NB4 (cell line): ENCODE results near the gene TRIP13.

Experiments used
- DNase-seq: peaks from one replicate; pipeline ENCODE4 v3.0.0; 2010; ENCODE audit warnings: low read depth
- H3K4me3 ChIP-seq: one replicate; pipeline ENCODE4 v1.5.1; 2011; ENCODE audit warnings: mild to moderate bottlenecking, low read depth, low read length, moderate library complexity
- MYC ChIP-seq: IDR thresholded peaks from 2 replicates; pipeline ENCODE4 v1.6.1; 2011; ENCODE audit warnings: low read depth, low read length
- POLR2A ChIP-seq: IDR thresholded peaks from 2 replicates; pipeline ENCODE4 v1.6.1; 2011; ENCODE audit warnings: mild to moderate bottlenecking; ENCODE audit not compliant: insufficient read length; ENCODE audit errors: extremely low read depth
- TF ChIP-seq, protein P1 (sequence below): IDR thresholded peaks from 2 replicates; pipeline ENCODE4 v1.6.1; 2011; ENCODE audit warnings: low read depth, low read length
- TF ChIP-seq, protein P2 (sequence below): IDR thresholded peaks from one replicate; pipeline ENCODE4 v1.5.1; 2012; ENCODE audit warnings: low read depth, low read length

Gene TRIP13

DNA sequence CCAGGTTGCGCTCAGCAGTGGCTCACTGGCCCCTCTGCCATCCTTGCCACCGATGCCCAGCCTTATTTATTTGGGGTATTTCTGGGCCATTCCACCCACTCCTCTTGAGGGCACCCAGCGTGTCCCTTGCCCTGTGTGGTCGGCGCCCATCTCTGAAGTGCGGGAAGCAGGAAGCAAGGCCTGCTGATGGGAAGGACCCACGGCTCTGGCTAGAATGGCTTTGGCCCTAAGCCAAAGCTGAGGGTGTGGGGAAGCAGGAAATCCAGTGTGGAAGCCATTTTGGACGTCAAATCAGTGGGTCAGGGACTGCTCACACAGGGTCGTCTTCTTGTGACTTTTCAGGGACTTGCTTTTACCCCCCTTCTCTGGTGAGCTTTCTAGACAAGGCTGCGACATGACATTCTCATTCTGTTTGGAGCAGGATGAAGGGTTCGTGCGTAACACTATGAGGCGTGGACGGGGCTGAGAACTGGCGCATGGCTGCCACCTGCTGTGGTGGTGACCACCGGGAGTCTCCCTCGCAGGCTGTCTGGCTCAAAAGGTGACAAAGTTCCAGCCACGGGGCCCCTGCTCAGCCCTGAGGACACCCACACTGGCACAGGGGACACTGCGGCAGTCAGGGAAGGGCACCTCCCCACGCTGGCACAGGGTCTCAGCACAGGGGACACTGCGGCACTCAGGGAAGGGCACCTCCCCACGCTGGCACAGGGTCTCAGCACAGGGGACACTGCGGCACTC, 65.2 kb downstream of the TRIP13 start:
- no peak overlapping the region for H3K4me3 ChIP-seq
- no peak for DNase-seq
- TF ChIP-seq POLR2A (no peak), MYC (no peak)
- TF ChIP-seq, protein P1, sequence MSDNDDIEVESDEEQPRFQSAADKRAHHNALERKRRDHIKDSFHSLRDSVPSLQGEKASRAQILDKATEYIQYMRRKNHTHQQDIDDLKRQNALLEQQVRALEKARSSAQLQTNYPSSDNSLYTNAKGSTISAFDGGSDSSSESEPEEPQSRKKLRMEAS = no peak
- TF ChIP-seq, protein P2, sequence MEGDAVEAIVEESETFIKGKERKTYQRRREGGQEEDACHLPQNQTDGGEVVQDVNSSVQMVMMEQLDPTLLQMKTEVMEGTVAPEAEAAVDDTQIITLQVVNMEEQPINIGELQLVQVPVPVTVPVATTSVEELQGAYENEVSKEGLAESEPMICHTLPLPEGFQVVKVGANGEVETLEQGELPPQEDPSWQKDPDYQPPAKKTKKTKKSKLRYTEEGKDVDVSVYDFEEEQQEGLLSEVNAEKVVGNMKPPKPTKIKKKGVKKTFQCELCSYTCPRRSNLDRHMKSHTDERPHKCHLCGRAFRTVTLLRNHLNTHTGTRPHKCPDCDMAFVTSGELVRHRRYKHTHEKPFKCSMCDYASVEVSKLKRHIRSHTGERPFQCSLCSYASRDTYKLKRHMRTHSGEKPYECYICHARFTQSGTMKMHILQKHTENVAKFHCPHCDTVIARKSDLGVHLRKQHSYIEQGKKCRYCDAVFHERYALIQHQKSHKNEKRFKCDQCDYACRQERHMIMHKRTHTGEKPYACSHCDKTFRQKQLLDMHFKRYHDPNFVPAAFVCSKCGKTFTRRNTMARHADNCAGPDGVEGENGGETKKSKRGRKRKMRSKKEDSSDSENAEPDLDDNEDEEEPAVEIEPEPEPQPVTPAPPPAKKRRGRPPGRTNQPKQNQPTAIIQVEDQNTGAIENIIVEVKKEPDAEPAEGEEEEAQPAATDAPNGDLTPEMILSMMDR = no peak

DNA sequence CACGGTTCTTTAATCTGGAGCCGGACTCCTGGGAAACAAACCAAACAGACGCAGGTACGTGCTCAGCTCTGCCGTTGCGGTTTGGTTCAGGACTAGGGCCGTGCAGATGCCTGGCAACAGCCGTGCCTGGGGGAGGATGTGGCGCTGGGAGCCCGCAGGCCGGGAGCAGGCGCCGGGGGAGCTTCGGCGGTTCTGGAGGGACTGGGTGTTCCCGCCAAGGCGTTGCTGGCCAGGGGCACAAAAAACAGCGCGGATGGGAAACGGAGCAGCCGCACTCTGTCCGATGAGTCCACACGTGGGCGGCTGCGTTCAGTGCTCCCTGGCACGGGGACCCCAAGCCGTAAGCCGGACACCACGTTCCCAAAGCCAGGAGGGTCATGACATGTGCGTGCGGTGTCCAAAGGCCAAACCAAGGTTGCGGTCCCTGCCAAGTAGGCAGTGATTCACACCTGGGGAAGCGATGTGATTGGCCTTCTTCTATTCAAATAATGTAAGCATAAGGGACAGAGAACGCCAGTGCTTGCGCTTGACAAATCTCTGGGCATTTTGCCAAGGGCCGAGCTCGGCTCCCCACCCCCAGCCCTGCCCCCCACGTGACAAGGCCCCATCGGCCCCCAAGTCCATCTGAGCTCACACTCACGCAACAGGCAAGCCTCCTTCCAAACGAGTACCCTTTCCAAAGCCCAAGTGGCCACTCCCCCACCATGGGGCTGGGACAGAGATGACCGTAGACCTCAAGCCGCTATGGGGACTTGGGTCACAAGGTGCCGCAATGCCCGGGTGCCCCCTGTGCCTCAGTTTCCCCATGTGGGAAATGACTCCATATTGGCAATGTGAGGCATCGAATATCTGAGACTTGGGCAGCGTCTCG, 66.3 kb downstream of the TRIP13 start:
- no peak overlapping the region for H3K4me3 ChIP-seq
- no peak for DNase-seq
- TF ChIP-seq, protein P1 = no peak
- TF ChIP-seq MYC (no peak), POLR2A (no peak)
- TF ChIP-seq, protein P2 = no peak

DNA sequence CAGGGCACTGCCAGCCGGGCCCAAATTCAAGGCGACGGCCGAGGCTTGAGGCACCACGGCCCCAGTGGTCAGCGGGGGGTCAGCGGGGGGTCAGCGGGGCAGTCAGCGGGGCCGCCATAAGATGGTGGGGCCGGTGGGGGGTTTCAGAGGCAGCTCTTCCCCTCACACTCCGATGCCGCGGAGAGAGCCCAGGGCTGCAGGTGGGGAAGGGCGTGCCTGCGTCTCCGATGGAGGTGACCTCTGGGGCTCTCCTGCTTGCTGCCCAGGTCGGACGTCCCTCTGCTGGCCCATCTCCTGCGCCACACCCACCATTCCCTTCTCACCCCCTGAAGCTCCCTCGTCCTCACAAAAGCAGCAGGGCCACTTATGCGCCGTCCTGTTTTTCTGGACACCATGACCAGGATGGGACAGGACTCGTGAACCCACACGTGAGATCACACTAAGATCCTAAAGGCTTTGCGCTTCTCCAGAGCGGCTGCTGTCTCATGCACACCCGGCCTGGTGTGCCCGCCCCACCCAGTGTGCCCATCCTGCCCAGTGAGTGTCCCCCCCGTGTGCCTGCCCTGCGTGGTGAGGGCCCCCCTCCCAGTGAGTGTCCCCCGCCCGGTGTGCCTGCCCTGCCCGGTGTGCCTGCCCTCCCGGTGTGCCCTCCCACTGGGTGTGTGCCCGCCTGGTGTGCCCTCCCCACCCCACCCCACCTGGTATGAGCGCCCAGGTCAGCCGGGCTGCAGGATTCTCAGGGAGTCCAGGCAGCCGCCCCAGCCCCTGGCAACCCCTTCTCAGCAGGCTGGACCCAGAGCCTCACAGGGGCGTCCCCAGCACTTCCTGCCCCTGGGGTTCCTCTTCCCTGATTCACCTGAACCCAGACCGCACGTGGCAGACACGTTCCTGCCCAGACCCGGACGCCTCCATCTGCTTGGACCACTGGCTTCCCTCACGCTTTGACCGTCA, 67.2 kb downstream of the TRIP13 start:
- no peak overlapping the region for H3K4me3 ChIP-seq
- TF ChIP-seq POLR2A (no peak), MYC (no peak)
- TF ChIP-seq, protein P2 = no peak
- TF ChIP-seq, protein P1 = no peak
- no peak for DNase-seq

DNA sequence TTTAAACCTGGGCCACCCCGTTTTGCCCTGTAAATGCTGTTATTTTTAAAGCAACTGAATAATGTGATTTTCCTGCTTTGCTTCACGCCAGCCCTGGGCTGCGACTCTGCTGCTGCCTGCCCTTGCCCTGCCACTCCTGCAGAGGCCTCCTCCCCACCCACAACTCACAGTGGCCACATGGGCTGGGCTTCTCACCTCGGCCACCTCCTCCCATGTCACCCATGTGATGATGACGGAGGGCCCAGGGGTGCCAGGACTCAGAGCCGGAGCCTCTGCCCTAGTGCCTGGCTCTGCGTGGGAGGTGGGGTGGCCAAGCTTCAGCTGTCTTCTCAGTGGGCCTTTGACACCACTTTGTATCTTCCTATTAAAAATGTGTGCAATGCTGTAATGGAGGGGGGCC, 67.9 kb downstream of the TRIP13 start:
- DNase-seq = peak; percentile 46
- TF ChIP-seq, protein P2 = no peak
- TF ChIP-seq, protein P1 = peak; percentile 52
- no peak overlapping the region for H3K4me3 ChIP-seq

DNA sequence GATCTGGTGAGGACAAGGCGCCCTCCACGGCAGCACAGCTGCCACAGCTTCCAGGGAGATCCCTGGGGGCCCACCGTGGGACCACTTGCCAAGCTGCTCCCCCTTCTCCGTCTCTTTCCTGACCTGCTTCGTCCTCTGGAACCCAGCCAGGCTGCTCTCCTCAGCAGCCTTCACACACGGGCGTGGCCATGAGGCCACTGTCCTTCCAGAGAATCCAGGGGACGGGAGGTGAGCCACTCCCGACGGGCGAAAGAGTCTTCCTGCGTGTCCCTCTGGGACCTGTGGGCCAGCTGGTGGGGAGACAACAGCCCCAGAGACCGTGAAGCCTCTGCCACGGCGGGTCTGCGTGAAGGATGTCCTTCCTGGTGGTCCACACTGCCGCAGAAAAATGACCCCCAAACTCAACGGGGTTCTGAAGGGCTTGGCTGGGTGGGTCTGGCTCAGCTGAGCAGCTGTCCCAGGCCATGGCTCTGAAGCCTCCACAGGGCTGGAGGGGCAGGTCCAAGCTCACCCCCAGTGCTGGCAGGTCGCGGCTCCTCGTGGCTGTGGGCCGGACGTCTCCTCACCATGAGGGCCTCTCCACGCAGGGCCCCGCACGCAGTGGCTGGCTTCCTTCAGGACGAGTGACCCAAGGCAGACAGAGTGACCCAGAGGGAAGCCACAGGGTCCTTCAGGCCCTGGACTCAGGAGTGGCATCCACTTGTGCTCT, 68.5 kb downstream of the TRIP13 start:
- TF ChIP-seq POLR2A = no peak
- TF ChIP-seq MYC = peak; percentile 9; the same call in 1 of the 2 replicates
- TF ChIP-seq, protein P2 = no peak
- no peak overlapping the region for H3K4me3 ChIP-seq
- DNase-seq = no peak
